Parathyroid adenoma (tissue), 2 donors: ENCODE measurements around the gene GALNT9.

Experiments used
- H2AFZ ChIP-seq: fragments of 300-600 bp; sonication (generic); one replicate; pipeline ENCODE4 v1.7.0; 2017; ENCODE audit warnings: antibody characterized with exemption, mild to moderate bottlenecking
- H3K27ac ChIP-seq: fragments of 300-600 bp; sonication (generic); one replicate; pipeline ENCODE4 v1.7.0; 2017
- H3K27me3 ChIP-seq: fragments of 300-600 bp; sonication (generic); one replicate; pipeline ENCODE4 v1.7.0; 2017; ENCODE audit warnings: low read length; ENCODE audit not compliant: control insufficient read depth, insufficient read depth
- H3K36me3 ChIP-seq: fragments of 300-600 bp; sonication (generic); one replicate; pipeline ENCODE4 v1.7.0; 2017; ENCODE audit warnings: low read length; ENCODE audit not compliant: control insufficient read depth, insufficient read depth
- H3K4me1 ChIP-seq: fragments of 300-600 bp; sonication (generic); one replicate; pipeline ENCODE4 v1.7.0; 2017; ENCODE audit warnings: control low read depth
- H3K4me2 ChIP-seq: fragments of 300-600 bp; sonication (generic); one replicate; pipeline ENCODE4 v1.7.0; 2017; ENCODE audit warnings: low read length
- H3K4me3 ChIP-seq: fragments of 300-600 bp; sonication (generic); one replicate; pipeline ENCODE4 v1.7.0; 2017; ENCODE audit warnings: low read depth, low read length
- H3K79me2 ChIP-seq: fragments of 300-600 bp; sonication (generic); one replicate; pipeline ENCODE4 v1.7.0; 2017; ENCODE audit warnings: control low read depth
- H3K9ac ChIP-seq: fragments of 300-600 bp; sonication (generic); one replicate; pipeline ENCODE4 v1.7.0; 2017; ENCODE audit warnings: mild to moderate bottlenecking
- H3K9me3 ChIP-seq: fragments of 300-600 bp; sonication (generic); one replicate; pipeline ENCODE4 v1.7.0; 2017; ENCODE audit warnings: low read length; ENCODE audit not compliant: control insufficient read depth
- CTCF ChIP-seq: fragments of 300-600 bp; sonication (generic); IDR thresholded peaks from one replicate; pipeline ENCODE4 v1.7.0; 2017; ENCODE audit warnings: antibody characterized with exemption, mild to moderate bottlenecking
- donor health status: primary hyperparathyroidism.

The GALNT9 gene

DNA sequence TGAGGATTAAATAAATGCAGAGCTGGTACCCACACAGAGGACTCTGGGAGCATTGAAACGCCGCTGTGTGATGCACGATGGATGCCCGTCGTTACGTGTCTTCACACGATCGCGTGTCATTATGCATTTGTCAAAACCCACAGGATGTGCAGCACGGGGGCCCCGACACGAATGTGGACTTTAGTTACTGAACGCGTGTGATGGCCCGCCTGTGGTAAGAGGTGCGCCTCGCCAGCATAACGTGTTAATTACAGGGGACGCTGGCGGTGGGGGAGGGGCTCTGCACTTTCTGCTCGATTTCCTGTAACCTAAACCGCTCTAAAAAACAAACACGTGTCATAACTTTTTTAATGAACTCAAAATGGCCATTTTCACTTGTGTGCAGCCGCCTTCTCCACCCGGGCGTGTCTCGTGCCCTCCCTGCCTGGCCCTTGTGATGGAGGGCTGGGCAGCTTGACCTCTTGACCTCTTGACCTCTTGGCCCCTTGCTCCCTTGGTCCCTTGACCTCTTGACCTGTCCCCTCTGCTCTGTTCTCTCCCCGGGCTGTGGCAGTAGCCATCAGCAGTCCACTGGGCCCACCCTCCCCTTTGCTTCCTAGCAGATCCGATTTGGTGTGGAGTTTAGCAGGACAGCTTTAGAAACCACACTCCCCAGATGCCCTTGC, 33.7 kb upstream of the GALNT9 start:
- H3K4me3 ChIP-seq, result no peak overlapping the region

GRCh38 chr12:132360906-132361777, 31.8 kb upstream of the GALNT9 start:
- no peak overlapping the region for H2AFZ ChIP-seq
- H3K36me3 ChIP-seq, result no peaks in the 10 kb centered on the region
- H3K9me3 ChIP-seq, result no peaks in the 10 kb centered on the region
- no peaks in the 10 kb centered on the region for H3K79me2 ChIP-seq
- no peak overlapping the region for H3K27ac ChIP-seq
- H3K9ac ChIP-seq, result no peak overlapping the region
- no peak overlapping the region for H3K4me3 ChIP-seq
- no peak for TF ChIP-seq CTCF
- H3K4me2 ChIP-seq, result no peak overlapping the region
- peaks cover 21% of the 10 kb centered on the region for H3K4me1 ChIP-seq
- no peaks in the 10 kb centered on the region for H3K27me3 ChIP-seq

More for the DNA sequence above, 33.7 kb upstream of the GALNT9 start:
- H3K27me3 ChIP-seq, result no peaks in the 10 kb centered on the region
- H3K79me2 ChIP-seq, result no peaks in the 10 kb centered on the region
- no peak for TF ChIP-seq CTCF
- no peaks in the 10 kb centered on the region for H3K36me3 ChIP-seq
- H3K9ac ChIP-seq, result no peak overlapping the region
- H3K27ac ChIP-seq, result peak overlapping the region; percentile 93
- H3K4me1 ChIP-seq, result peaks cover 33% of the 10 kb centered on the region
- H3K4me2 ChIP-seq, result no peak overlapping the region
- no peak overlapping the region for H2AFZ ChIP-seq
- H3K9me3 ChIP-seq, result no peaks in the 10 kb centered on the region

- Histone ChIP-seq H3K27me3 (no peaks in the 10 kb centered on the region), H3K4me2 (no peak overlapping the region), H3K36me3 (no peaks in the 10 kb centered on the region), H3K27ac (no peak overlapping the region), H3K4me1 (peaks cover 18% of the 10 kb centered on the region), H3K9me3 (no peaks in the 10 kb centered on the region), H3K9ac (no peak overlapping the region), H3K4me3 (no peak overlapping the region), H3K79me2 (no peaks in the 10 kb centered on the region), H2AFZ (no peak overlapping the region)
- TF ChIP-seq CTCF, result no peak
Measured at GRCh38 chr12:132360410-132360809, 31.0 kb upstream of the GALNT9 start.

GRCh38 chr12:132359971-132360370, 30.6 kb upstream of the GALNT9 start:
- H3K36me3 ChIP-seq, result no peaks in the 10 kb centered on the region
- H2AFZ ChIP-seq, result no peak overlapping the region
- no peak overlapping the region for H3K4me3 ChIP-seq
- H3K27ac ChIP-seq, result no peak overlapping the region
- no peaks in the 10 kb centered on the region for H3K79me2 ChIP-seq
- no peaks in the 10 kb centered on the region for H3K9me3 ChIP-seq
- peaks cover 13% of the 10 kb centered on the region for H3K4me1 ChIP-seq
- no peaks in the 10 kb centered on the region for H3K27me3 ChIP-seq
- no peak for TF ChIP-seq CTCF
- no peak overlapping the region for H3K9ac ChIP-seq
- H3K4me2 ChIP-seq, result no peak overlapping the region
